GM21717 (cell line): ENCODE measurements around the gene CCDC13.

Experiments
- ATAC-seq: cut with Tn5 transposase; IDR thresholded peaks from one replicate; pipeline ENCODE4 v1.9.1; 2021; ENCODE audit warnings: mild to moderate bottlenecking, moderate library complexity; ENCODE audit not compliant: unreplicated experiment

CCDC13 gene

DNA sequence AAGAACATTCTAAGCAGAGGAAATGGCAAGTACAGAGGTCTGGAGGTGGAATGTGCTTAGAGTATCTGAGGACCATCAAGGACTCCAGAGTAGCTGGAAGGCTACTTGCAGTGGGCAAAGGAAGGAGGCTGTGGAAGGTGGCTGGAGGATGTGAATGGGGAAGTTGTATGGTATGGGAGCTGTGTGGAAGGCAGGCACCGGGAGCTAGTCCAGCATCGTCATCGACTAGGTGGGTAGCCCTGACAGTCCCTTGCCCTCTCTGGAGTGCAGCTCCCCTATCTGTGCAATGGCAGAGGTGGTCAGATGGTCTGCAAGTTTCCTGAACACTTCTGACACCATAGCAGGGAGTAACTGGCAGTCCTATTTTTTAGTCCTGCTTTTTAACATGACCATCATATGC, 19.3 kb downstream of the CCDC13 start:
- ATAC-seq, result no peak

DNA sequence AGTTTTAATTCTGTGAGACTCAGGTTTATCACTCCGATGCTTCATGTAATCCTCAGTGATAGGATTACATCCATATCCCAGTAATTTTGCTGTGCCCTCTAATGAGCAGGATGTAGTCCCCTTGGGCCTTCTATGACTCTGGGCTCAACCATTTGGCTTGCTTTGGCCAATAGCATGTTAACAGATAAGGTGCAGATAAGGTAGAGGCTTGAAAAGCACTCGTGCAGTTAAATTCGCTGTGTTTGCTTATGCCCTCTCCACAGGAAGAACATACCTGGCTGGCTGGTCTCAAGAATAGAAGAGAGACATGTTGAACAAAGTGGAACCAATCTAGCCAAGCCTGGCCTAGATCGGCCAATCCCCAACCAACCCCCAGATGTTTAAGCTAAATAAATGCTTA, 20.1 kb downstream of the CCDC13 start:
- ATAC-seq, result no peak

DNA sequence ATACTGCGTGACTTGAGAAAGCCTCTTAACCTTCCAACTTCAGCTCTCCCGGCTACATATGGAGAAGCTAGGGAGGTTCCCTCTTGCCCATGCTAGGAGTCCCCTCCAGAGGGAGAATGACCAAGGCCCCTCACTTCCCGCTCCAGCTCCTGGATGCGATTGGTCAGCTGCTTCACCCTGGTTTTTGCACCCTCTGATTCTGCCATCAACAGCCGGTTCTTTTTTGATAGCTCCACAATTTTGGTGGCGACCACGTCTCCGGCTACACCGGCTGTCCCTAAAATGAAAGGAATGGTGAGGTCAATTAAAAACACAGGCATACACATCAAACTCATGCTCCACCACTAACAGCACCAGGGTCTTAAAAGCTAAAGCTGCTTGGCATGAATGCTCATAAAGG, 20.6 kb downstream of the CCDC13 start:
- no peak for ATAC-seq

DNA sequence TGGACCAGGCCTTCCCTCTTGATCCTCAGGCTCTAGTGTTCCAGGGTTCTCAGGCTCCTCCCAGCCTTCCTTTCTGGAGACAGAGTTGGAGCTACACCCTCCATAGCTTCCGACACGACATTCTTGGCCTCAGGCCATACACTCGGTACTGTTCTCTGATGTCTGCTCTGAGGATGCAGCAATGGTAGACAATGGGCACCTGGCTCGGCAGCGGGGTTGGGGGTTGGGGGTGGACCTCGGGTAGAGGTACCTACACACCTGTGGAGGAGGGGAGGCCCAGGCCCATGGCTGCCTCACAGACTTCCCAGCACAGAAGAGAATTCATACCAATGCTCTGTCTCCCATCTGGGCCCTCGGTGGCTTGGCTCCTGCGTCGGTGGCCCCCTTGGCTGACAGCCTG, 21.4 kb downstream of the CCDC13 start:
- ATAC-seq, result no peak

DNA sequence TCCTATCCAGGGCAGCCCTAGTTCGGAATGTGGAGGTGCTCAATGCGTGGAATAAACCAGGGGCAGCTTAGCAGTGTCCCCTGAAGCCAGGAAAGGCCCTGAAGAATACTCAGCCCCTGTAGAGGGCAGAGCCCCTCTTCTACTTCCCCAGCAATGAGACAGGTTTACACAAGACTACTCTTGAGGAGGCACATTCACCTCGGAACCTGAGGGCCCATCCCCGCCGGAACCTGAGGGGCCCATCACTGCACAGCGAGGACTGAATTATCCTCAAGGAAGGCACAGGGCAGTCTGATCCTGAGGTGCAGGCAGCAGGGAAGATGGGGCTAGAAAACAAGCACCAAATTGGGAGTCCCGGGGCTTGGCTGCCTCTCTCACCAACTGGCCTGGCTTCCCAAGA, 22.2 kb downstream of the CCDC13 start:
- no peak for ATAC-seq

DNA sequence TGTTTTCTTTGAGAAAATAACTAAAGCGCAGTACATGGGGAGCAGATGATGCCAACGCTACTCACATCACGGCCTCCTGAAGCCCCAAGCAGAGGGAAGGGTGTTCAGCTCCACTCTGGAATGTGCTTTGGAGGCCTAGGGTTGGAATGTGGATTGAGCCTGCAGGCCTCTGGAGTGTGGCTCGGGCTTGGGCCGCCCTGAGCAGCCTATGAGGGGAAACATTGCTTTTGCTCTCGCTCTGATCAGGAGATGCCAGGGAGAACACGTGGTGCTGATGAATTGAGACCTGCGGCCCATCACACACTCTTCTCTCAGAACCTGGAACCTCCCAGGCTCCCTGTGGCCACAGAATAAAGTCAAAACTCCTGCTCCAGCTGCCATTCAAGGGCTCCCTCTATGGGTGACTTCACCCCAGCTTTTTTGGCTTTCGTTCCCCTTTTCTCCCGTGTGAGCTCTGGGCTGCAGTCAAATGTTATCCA, 23.3 kb downstream of the CCDC13 start:
- ATAC-seq, result no peak

DNA sequence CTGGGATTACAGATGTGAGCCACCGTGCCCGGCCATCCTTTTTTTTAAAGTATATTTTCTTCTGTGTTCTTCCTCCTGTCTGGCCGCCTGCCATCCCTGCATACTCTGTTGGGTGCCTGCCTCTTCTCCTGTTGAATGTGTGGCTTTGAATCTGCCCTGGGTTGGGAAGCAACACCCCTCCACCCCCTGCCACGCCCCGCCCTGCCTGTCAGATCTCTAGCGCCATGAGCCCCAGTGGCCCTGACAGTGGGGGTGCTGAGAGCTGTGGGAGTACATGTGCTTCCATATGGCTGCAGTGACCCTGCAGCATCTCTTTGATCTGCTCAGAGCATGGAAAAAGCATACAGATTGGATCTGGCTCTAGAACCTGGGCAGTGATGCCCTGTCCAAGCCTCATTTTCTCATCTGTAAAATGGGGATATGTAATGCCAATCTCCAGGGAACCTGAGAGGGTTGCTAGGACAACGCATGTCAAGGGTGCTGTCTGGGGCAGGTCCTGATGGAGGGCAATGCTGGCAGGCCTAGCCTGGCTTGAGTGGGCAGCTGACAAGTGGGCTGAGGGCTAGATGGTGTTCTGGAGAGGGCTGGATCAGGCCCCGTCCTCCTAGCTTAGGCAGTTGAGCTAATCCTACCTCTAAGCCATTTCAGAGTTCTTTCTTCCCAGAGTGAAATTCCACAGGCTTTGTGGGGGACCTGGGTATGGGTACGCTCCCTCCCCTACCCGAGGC, 23.9 kb downstream of the CCDC13 start:
- ATAC-seq, result no peak

DNA sequence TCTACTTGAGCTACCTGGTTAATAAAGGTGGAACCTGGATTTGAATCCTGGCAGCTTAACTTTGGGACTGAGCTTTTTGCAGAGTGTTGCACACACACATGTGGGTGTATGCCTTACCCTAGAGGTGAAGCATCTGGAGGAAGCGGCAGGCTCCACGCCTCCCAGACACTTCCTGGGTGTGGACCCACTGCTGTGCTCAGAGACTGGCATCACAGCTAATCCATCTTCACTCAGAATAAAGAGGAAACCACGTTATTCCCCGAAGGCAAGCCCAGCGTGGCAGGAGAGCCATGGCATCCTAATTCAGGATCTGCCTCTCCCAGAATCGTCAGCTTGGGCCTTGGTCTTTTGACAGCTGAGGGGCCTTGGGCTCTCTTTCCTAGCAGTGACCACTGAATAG, 25.5 kb downstream of the CCDC13 start:
- no peak for ATAC-seq

DNA sequence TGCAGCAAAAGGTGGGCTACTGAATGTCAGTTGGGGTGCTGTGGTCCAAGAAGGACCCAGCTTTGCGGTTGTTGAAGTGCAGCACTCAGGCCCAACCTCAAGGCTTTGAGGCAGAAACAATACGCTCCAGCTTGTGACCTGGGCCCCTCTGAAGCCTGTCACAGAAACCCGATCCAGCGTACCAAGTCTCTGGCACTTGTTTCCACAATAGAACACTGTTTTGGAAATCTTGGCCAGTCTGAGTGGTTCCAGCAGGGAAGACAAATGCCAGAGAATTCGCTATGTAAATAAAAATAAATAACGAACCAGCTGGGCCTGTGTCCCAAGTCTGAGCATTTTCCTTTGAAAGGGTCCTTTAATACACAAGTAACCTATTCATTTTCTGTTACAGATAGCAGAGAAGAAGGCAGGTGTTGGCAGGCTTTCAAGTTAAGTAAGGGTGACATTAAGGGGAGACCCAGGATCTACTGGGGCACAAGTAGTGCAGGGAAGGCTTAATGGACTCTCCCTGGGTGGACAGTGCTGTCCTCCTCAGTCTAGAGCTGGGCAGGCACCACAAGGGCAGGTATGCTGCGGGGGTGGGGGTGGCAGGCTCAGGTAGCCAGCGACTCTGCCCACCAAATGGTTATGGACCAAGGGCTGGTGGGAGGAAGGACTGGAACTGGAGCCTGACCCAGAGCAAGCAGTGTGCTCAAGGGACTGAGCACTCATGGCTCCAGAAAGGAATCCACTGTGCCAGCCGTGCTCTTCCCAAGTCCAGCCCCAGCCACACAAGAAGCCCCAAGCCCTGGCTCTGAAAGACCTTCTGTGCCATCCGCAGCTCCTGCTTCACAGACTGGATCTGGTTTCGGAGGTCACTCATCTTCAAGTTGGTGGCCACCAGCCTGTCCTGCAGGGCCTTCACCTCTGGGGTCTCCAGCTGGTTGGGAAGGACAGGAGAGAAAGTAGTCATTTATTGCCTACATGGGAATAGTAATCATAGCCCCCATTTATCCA, 26.3 kb downstream of the CCDC13 start:
- ATAC-seq, result no peak

DNA sequence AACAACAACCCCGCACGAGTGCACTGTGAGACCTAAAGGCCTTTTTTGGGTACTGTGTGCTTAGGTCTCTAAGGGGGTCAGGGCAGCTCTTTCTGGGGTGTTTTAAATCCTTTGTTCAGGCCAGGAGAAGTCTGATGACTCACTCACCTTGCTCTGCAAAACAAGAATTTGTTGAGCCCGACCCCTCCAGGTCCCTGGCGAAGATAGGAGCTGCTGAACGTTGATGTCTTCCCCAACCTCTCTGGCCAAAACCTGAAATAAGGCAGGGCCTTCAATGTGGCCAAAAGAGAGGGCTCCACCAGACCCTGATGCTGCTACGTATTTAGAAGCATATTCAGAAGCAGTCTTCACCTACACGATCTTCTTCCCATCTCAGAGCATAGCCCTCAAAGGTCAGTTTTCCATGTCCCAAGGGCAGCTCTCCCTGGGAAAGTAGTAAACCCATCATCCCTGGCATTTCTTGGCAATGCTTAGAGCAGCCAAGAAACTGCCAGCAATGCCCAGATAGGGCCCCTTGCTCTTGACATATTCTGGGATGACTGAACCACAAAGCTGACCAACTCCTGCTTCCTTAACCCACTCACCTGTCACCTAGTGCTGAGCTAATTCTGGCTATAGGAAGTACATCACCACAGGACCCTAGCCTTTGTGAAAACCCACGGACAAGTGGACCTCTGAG, 27.1 kb downstream of the CCDC13 start:
- no peak for ATAC-seq

DNA sequence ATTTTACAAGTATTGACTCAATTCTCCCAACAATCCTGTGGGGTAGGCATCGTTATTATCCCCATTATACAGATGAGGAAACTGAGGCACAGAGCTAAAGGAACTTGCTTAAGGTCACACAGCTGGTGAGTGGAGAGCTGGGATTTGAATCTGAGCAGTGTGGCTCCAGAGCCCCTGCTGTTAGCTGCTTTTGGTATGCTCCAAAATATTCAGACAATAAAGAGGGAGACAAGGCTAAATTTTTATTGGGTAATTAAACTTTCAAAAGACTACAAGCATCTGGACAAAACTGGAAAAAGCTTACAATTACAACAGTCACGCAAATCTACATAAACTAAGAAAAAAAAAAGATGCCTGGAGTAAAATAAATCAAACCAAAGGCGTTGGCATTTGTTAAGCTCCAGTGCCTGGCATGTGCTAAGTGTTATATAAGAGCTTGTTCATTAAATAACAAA, 27.7 kb downstream of the CCDC13 start:
- no peak for ATAC-seq

DNA sequence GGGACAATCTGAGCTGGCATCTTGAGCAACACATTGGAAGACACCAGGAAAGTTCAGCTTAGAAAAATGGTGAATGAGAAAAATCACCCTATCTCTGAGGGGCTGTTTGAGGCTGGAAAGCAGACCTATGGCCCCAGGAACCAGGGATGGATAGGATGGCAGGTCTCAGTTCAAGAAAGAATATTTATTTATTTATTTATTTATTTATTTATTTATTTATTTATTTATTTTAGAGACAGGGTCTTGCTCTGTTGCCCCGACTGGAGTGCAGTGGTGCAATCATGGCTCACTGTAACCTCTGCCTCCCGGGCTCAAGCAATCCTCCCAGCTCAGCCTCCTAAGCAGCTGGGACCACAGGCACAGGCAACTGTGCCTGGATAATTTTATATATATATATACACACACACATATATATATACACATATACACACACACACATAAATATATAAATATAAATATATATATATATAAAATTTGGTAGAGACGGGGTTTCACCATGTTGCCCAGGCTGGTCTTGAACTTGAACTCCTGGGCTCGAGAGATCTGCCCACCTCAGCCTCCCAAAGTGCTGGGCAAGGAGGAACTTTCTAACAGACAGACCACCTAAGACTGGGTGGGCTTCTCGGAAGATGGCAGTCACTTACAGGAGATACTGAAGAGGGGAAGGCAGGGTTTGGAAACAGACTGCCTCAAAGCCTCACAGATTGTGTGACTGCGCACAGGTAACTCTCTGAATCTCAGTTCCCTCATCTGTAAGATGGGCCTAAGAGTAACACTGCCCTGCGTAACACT, 29.7 kb downstream of the CCDC13 start:
- ATAC-seq, result no peak

DNA sequence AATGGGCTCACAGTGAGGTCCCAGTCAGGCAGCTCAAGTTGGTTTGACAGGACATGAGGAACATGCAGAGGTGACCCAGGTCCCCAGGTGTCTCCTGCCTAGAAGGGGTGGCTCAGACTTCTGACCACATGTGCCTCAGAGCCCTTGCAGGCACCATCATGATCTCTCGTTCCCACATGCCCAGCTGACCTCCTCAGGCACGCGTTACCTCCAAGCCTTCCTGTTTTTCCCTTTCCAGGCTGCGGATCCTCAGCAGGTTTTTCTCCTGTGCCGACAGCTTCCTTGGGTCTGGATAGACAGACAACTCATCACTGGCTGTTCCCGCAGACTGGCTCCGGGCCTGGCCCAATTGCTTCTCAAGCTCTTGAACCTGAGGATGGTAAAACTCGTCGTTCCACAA, 30.4 kb downstream of the CCDC13 start:
- ATAC-seq, result no peak

DNA sequence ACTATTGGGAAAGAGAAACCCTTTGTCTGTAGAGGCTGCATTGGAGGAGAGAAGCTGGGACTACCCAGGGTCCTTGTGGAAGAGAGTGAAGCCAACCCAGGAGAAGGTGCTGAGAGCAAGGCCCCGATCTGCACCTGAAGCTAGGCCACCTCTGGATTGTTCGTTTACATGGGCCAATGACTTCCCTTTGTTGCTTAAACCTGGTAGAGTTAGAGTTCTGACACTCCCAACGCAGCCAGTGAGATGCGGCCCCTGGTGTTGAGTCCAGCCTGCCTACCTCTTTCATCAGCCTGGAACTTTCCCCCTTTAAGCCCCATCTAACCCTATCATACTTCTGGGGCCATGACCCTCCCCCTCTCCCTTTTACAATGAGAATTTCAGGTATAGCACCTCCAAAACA, 30.8 kb downstream of the CCDC13 start:
- no peak for ATAC-seq

DNA sequence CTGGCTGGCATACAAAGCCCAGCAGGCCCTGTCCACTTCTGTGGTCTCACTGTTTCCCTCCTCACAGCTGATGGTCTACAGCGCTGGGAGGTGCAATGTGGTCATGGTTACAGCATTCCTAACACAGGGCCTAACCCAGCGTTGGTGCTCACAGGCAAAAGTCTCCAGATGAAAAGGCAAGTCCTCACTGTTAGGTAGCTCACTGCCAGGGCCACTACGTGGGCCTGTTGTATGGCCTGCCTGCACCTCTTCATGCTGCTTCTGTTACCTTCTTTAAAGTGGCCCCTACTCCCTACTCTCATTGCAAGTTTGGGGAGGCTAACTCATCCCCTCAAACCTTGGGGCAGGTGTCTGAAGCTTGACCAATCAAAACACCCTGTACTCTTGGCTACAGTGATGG, 31.3 kb downstream of the CCDC13 start:
- no peak for ATAC-seq

DNA sequence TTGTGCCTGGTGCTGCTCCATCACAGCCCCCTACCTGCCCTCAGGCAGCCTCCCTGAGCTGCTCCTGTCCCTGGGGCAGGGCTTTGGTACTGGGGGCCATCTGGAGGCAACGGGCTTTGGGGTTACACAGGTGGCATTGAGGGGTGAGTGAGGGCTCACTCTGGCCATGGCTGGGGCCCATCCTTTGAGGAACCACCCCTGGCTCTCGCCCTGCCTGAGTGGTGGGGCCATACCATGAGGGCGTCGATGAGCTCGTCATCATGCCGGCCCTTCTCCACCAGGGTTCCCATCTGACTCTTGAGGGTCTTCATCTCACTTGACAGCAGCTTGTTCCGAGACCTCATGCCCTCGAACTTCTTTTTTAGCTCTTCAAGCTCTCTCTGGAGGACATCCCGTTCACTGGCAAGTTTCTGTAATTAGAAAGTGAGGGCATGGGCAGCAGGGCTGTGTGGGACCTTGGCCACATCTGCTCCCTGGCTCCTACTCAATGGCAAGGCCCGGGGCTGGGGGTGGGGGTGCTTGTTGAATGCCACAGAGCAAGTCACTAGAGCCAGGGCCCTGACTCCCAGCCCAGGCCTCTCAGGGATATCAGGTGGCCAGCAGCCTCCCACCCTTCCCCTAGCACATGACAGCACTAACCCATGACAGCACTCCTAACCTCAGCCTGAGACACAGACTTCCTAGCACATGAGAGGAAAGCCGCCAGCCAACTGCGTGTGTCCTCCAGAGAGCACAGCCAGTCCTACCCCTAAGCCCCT, 33.5 kb downstream of the CCDC13 start:
- ATAC-seq, result no peak

DNA sequence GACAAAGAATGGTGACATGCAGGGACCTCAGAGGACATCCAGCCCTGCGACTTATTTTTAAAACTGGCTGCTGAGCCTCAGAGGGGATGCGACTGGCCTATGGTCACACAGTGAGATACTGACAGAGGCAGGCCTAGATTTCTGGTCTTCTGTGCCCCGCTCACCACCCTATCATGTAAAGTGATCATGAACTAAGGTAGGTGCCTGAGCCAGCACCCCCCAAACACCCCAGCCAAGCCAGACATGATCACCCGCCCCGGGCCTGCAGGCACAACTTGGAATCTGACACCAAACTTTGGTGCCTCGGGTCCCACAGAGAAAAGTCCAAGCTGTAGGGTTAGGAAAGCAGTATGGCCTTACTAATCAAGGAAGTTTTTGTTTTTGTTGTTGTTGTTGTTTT, 36.5 kb downstream of the CCDC13 start:
- ATAC-seq, result no peak

DNA sequence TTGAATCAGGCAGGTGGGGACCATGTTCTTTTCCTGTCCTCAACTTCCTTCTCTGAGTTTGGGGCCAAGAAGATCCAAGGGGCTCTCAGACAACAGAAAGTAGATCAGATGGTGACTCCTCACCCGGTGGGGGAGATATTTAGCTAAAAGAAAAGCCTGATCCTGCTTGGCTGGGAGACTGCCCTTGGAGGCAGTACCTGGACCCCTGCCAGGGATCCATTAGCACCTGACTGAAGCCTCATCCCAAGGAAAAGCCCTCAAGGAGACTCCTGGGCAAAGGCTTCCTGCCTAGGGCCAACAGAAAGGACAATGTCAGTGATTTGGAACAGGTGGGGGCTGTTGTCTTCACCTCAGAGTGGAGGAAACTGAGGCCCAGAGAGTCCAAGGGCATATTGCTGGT, 37.0 kb downstream of the CCDC13 start:
- no peak for ATAC-seq

DNA sequence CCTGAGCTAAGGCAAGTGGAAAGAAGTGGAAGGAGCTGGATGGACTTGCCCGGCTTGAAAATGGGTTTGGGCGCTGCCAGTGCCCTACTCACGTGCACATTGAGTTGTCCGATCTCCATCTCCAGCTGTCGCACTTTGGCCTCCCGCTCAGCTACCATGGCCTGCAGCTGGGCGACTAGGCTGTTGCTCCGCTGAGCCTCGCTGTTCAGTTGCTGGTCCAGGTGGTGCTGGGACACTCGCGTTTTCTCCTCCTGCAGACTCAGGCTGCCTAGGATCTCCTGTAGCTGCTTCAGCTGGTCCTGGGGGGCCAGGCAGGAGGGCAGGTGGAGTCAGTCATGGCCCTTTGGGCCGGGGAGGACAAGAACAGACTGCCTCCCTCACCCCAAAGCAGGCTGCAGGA, 37.4 kb downstream of the CCDC13 start:
- no peak for ATAC-seq

DNA sequence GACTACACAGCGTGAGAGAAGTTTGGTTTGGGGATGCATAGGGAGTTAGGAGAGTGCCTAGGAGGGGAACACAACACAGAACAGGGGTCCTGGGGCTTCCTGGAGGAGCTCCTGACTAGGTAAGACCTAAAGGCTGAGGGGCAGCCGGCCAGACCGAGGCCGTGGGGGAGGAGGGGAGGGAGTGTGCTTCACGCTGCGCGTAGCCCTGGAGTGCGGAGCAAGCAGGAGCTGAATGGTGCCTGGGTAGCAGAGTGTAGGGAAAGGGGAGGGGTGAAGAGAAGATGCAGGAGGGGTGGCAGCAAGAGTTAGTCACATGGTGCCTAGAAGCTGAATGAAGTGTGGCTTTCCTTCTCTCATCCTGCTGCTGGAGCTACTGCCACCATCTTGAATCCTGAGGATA, 38.0 kb downstream of the CCDC13 start:
- no peak for ATAC-seq
